ENCODE measurements around the gene ZDHHC7. TPM values are rescaled to one million over a fixed set of nuclear protein-coding genes. Genes with fewer than 3 reads are reported as not detected.

The ZDHHC7 gene
- total RNA-seq, 1 experiment from 2014 or later: 109 TPM

- no TSS peak for BruUV-seq (replicated peaks)
- H3K4me3 Mint-ChIP-seq (ENCODE audit: low read depth, unreplicated experiment): peak overlapping the region; percentile 85
- H3K4me1 Mint-ChIP-seq (ENCODE audit: low read depth, unreplicated experiment): peaks cover 33% of the 10 kb centered on the region
- intact Hi-C loops (cut with micrococcal nuclease; ENCODE audit: unreplicated experiment): loop anchor here (2.0 to 5.0 kb wide), 2 partner anchors 17 to 36 kb away; partner anchors contain the start of gene ZDHHC7
- CTCF ChIA-PET: interaction anchor here (0.5 to 2.8 kb wide), 7 partner anchors 18 to 59 kb away, joined by 3 to 13 read pairs (median 4); no protein-coding TSS in a partner anchor
- no peak overlapping the region for H3K27ac Mint-ChIP-seq (ENCODE audit: unreplicated experiment)
- H3K27me3 Mint-ChIP-seq (ENCODE audit: unreplicated experiment): no peaks in the 10 kb centered on the region
- H3K9me3 Mint-ChIP-seq (ENCODE audit: low read depth, unreplicated experiment): no peaks in the 10 kb centered on the region
- peak; percentile 50 for DNase-seq
- H3K36me3 Mint-ChIP-seq (ENCODE audit: insufficient read depth, unreplicated experiment): peaks cover 36% of the 10 kb centered on the region
- TF ChIP-seq CTCF (IDR thresholded peaks at IDR 0.05; ENCODE audit: unreplicated experiment): peak; percentile 46
These were observed 16.8 kb upstream of the ZDHHC7 start for GRCh38 chr16:85027958-85028684.

- no peak for TF ChIP-seq CTCF (IDR thresholded peaks at IDR 0.05; ENCODE audit: unreplicated experiment)
- H3K4me3 Mint-ChIP-seq (ENCODE audit: low read depth, unreplicated experiment): peak within 1 kb of the TSS; percentile 85
- no TSS peak for BruUV-seq (replicated peaks)
- CTCF ChIA-PET: interaction anchor here (0.6 to 2.8 kb wide), 10 partner anchors 16 to 391 kb away, joined by 3 to 13 read pairs (median 4); partner anchors contain the start of gene ZDHHC7
- H3K27ac Mint-ChIP-seq (ENCODE audit: unreplicated experiment): peak within 1 kb of the TSS; percentile 77
- no peaks in the 10 kb centered on the region for H3K27me3 Mint-ChIP-seq (ENCODE audit: unreplicated experiment)
- peaks cover 33% of the 10 kb centered on the region for H3K4me1 Mint-ChIP-seq (ENCODE audit: low read depth, unreplicated experiment)
- H3K36me3 Mint-ChIP-seq (ENCODE audit: insufficient read depth, unreplicated experiment): peaks cover 36% of the 10 kb centered on the region
- intact Hi-C loops (cut with micrococcal nuclease; ENCODE audit: unreplicated experiment): loop anchor here (2.0 to 5.0 kb wide), 2 partner anchors 17 to 35 kb away; partner anchors contain the start of gene ZDHHC7
- DNase-seq: peak; percentile 98
- H3K9me3 Mint-ChIP-seq (ENCODE audit: low read depth, unreplicated experiment): no peaks in the 10 kb centered on the region
These were observed 16.1 kb upstream of the ZDHHC7 start, which contains the start of gene KIAA0513 for GRCh38 chr16:85027349-85027957. TSS of gene KIAA0513 (plus strand) at chr16:85027795. CDS start at chr16:85067072, 39,277 bp downstream.

GRCh38 chr16:85026703-85027102 lies 15.4 kb upstream of the ZDHHC7 start:
- no peak for TF ChIP-seq CTCF (IDR thresholded peaks at IDR 0.05; ENCODE audit: unreplicated experiment)
- Mint-ChIP-seq H3K4me1 (ENCODE audit: low read depth, unreplicated experiment) (peaks cover 33% of the 10 kb centered on the region), H3K9me3 (ENCODE audit: low read depth, unreplicated experiment) (no peaks in the 10 kb centered on the region), H3K4me3 (ENCODE audit: low read depth, unreplicated experiment) (peak overlapping the region; percentile 85), H3K27ac (ENCODE audit: unreplicated experiment) (peak overlapping the region; percentile 77), H3K36me3 (ENCODE audit: insufficient read depth, unreplicated experiment) (peaks cover 36% of the 10 kb centered on the region), H3K27me3 (ENCODE audit: unreplicated experiment) (no peaks in the 10 kb centered on the region)
- DNase-seq: no peak
- no TSS peak for BruUV-seq (replicated peaks)
- CTCF ChIA-PET: interaction anchor here (0.6 to 2.5 kb wide), 9 partner anchors 15 to 391 kb away, joined by 3 to 10 read pairs (median 3); partner anchors contain the start of gene ZDHHC7
- intact Hi-C loops (cut with micrococcal nuclease; ENCODE audit: unreplicated experiment): loop anchor here (2.0 to 5.0 kb wide), 2 partner anchors 16 to 34 kb away; partner anchors contain the start of gene ZDHHC7

GRCh38 chr16:85025781-85026653 lies 14.7 kb upstream of the ZDHHC7 start:
- no peaks in the 10 kb centered on the region for H3K27me3 Mint-ChIP-seq (ENCODE audit: unreplicated experiment)
- H3K9me3 Mint-ChIP-seq (ENCODE audit: low read depth, unreplicated experiment): no peaks in the 10 kb centered on the region
- TF ChIP-seq CTCF (IDR thresholded peaks at IDR 0.05; ENCODE audit: unreplicated experiment): no peak
- BruUV-seq (replicated peaks): no TSS peak
- CTCF ChIA-PET: interaction anchor here (1.0 to 1.6 kb wide), 4 partner anchors 14 to 53 kb away, joined by 3 to 7 read pairs (median 4); partner anchors contain the start of gene ZDHHC7
- no peak for DNase-seq
- intact Hi-C loops (cut with micrococcal nuclease; ENCODE audit: unreplicated experiment): loop anchor here (2.0 to 5.0 kb wide), 2 partner anchors 15 to 34 kb away; partner anchors contain the start of gene ZDHHC7
- H3K4me3 Mint-ChIP-seq (ENCODE audit: low read depth, unreplicated experiment): peak overlapping the region; percentile 85
- peak overlapping the region; percentile 77 for H3K27ac Mint-ChIP-seq (ENCODE audit: unreplicated experiment)
- H3K36me3 Mint-ChIP-seq (ENCODE audit: insufficient read depth, unreplicated experiment): peaks cover 36% of the 10 kb centered on the region
- peaks cover 33% of the 10 kb centered on the region for H3K4me1 Mint-ChIP-seq (ENCODE audit: low read depth, unreplicated experiment)

All from Calu3 (cell line).